ENCODE data around the gene TTC21B. TPM values are rescaled to one million over a fixed set of nuclear protein-coding genes. Genes with fewer than 3 reads are reported as not detected.
"Not testable (repeated sequence)": the region's sequence is repeated elsewhere in the genome, so short reads cannot be mapped to it uniquely, and the experiment has no call there.

The TTC21B gene
- total RNA-seq, 1 donor from 2014 or later: 18.2 TPM

- DNase-seq (ENCODE audit: low read depth, low spot score): no peak
These were observed 65.4 kb downstream of the TTC21B start for GRCh38 chr2:165888171-165888570.

GRCh38 chr2:165886487-165887146 is 67.0 kb downstream of the TTC21B start:
- no peak for DNase-seq (ENCODE audit: low read depth, low spot score)

- no peak for DNase-seq (ENCODE audit: low read depth, low spot score)
These were observed 75.7 kb downstream of the TTC21B start for GRCh38 chr2:165877565-165878550.

GRCh38 chr2:165876712-165877111 is 76.9 kb downstream of the TTC21B start:
- DNase-seq (ENCODE audit: low read depth, low spot score): no peak

DNA sequence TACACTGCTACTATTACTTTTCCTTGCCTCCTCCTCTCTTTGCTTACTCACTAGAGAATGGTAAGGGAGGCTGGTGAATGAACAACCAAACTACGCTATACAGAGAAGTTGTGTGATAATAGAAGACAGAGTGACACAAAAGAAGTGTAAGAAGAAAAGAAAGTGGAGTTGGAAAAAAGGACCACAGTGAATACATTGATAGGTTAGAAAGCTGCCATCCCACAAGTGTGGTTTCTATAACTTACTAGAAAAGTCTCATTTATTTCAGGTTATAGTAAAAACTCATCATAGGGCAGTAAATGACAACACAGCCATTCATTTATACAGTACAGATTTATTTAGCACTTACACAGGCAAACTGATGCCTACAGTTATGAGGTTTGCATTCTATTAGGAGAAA is 77.3 kb downstream of the TTC21B start:
- no peak for DNase-seq (ENCODE audit: low read depth, low spot score)

GRCh38 chr2:165874445-165875039 is 79.0 kb downstream of the TTC21B start:
- peak; percentile 10 for DNase-seq (ENCODE audit: low read depth, low spot score)

- no peak for DNase-seq (ENCODE audit: low read depth, low spot score)
These were observed 81.3 kb downstream of the TTC21B start for GRCh38 chr2:165872101-165872791.

DNA sequence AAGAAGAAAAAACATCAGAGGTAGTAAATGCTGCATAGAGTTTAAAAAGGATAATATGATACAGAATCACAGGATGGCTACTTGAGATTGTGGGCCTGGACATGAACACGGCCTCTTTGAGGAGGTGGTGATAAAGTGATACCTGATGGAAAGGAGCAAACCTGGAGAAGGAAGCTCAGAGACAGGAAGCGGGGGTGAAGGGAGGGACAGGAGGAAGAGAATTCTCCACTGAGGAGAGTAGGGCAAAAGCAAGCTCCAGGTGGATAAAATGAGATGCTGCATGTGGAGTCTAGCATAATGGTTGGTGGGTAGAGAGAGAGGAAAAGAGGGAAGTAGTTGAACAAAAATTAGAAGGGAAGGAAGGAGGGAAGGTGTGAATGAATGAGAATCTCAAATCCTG is 82.6 kb downstream of the TTC21B start:
- DNase-seq (ENCODE audit: low read depth, low spot score): no peak

DNA sequence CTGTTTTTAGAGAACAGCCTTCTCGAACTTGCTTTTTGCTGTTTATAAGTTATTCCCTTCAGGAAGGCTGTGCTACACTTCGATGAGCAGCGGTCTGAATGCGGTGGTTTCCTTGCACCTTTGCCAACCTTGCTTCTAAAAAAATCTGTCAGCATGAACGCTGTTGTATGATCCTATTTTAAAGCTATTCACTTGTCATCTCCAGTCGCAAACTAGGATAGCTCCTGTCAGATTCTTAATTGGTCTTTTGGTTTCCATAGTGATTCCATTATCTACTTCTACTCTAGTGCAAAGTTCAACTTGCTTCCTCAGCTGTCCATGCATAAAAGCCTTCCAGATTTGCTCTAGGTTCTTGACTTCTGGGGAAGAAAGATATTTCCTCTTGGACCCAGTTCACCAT is 83.2 kb downstream of the TTC21B start:
- DNase-seq (ENCODE audit: low read depth, low spot score): no peak

- no peak for DNase-seq (ENCODE audit: low read depth, low spot score)
These were observed 85.4 kb downstream of the TTC21B start for GRCh38 chr2:165868211-165868610.

- no peak for DNase-seq (ENCODE audit: low read depth, low spot score)
These were observed 89.3 kb downstream of the TTC21B start for GRCh38 chr2:165864296-165864695.

DNA sequence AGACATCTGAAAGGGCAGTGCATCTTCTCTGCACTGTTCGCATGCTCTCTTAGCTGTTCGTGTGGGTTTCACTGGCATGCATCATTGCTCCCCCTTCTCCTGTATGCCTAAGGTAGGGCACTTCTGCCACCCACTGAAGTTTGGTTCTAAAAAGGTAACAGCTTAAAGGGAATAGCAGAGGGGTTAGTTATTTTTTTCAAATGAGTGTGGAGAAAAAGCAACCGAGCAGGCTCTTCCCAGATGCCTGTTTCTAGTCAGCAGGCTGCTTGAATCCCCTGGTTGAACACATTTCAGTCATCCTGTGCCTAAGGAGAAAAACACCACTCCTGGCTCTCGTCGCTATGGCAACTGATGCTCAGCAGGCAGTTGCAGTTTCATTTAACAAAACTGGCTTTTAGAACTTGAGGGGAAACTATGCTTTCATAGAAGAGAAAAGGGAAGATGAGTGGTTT is 89.7 kb downstream of the TTC21B start:
- no peak for DNase-seq (ENCODE audit: low read depth, low spot score)

DNA sequence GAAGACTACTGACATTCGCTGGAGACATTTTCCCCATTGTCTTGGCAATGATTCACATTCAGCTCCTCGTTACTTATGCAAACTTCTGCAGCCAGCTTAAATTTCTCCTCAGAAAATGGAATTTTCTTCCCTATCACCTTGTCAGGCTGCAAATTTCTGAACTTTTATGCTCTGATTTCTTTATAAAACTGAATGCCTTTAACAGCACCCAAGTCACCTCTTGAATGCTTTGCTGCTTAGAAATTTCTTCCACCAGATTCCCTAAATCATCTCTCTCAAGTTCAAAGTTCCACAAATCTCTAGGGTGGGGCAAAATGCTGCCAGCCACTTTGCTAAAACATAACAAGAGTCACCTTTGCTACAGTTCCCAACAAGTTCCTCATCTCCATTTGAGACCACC is 92.5 kb downstream of the TTC21B start:
- not testable (repeated sequence) for DNase-seq (ENCODE audit: low read depth, low spot score)

DNA sequence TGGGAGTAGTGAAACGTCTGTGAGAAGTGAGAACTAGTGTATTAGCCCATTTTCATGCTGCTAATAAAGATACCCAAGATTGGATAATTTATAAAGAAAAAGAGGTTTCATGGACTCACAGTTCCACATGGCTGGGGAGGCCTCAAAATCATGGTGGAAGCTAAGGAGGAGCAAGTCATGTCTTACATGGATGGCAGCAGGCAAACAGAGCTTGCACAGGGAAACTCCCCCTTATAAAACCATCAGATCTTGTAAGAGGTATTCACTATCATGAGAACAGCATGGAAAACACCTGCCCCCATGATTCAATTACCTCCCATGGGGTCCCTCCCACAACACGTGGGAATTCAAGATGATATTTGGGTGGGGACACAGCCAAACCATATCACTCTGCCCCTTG is 93.9 kb downstream of the TTC21B start:
- not testable (repeated sequence) for DNase-seq (ENCODE audit: low read depth, low spot score)

DNA sequence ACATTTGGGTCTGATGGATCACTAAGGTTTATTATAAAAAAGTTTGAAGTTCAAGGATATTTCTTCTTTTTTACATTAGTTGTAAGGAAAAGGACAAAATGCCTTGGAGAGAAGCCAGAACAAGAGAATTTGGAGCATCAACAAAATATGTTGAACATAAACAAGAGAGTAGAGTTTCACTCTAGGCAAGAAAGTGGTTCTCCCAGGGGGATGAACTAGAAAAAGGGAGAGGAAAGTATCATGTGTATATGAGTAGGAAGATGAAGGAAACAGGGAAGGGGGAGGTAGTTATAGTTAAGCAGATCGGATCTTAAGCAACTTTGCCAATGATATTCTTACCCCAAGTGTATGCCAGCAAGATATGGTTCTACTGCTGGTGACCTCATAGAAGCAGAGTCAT is 95.7 kb downstream of the TTC21B start:
- DNase-seq (ENCODE audit: low read depth, low spot score): no peak

DNA sequence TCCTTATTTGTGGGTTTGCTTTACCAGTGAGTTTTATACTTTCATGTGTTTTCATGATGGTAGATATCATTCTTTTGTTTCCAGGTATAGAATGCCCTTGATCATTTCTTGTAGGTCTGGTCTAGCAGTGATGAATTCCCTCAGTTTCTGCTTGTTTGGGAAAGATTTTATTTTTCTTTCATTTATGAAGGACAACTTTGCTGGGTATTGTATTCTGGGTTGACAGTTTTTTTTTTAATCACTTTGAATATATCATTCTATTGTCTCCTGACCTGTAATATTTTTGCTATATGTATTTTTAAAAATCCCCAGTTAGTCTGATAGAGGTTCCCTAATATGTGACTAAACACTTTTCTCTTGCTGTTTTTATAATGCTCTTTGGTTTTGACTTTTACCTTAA is 101.2 kb downstream of the TTC21B start:
- DNase-seq (ENCODE audit: low read depth, low spot score): no peak

GRCh38 chr2:165847001-165847400 is 106.6 kb downstream of the TTC21B start:
- DNase-seq (ENCODE audit: low read depth, low spot score): no peak

DNA sequence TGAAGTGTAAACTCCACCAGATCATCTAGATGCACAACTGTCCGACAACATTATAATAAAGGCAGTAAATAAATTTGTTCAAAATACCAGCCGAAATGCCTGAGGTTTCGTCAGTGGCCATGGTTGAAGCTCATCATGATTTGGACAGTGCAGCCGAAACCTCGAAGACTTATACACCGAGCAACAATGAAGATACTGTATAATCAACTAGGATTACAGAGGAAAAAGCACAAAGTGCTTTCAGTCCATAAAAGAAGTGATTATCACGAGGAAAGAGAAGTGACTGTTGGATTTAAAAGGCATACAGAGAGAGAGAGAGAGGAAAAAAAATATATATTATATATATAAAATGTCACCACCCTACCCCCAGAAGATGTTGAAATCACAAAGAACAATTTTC is 107.5 kb downstream of the TTC21B start:
- DNase-seq (ENCODE audit: low read depth, low spot score): no peak

DNA sequence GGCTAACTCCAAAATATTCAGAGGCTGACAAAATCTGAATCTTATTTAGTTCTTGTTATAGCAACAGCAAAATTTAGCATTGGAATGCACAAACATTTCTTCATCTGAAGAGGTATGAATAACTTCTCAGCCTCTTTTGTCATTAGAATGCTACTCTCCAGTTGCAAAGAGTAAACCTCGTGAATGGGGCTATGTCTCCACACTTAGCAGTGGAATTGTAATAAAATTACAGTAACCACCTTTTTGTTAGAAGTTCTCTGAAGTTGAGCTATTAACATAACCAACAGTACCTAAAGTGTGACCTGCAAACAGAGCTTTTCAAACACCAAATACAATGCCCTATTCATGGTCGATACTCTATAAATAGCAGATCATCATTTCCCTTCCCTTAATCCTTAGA is 109.4 kb downstream of the TTC21B start:
- no peak for DNase-seq (ENCODE audit: low read depth, low spot score)

DNA sequence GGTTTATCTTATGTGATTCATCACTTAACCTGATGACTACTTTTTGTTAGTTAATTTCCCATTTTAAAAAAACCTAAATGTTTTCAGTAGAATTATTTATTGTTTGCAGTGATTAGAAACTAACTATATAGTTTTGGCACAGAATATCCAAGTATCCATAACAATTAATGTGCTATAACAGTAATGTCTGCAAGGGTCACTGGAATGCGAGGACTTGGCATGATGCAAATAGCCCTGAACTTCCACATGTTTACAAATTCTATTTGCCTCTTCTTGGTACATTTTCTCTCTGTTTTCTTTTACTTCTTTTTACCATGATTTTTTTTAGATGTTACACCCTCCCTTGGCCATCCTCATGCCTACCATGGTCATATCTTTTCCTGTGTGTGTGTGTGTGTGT is 110.2 kb downstream of the TTC21B start:
- DNase-seq (ENCODE audit: low read depth, low spot score): no peak

DNA sequence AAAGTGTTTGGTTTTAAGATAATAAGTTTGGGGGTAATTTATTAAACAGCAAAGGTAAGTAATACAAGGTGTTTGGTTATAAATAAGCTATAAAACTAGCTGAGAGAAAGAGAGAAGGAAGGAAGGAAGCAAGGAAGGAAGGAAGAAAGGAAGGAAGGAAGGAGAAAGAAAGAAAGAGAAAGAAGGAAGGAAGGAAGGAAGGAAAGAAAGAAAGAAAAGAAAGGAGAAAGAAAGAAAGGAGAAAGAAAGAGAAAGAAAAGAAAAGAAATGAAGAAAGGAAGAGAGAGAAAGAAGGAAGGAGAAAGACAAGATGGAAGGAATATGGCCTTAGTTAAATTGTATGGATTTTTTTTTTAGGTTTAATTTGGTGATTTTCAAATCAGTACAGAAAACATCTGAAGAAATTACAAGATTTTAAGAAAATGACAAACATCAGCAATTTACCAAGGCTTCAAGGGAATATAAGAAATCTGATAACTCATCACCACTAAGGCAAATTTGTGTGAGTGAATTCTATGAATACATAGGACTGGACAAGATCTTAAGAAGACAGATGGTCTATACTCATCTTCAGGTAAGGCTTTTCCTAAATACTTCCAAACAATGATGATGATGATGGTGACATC is 113.1 kb downstream of the TTC21B start:
- no peak for DNase-seq (ENCODE audit: low read depth, low spot score)

Measured in pulmonary artery endothelial cell (primary cell).